GM06990 (cell line): ENCODE results near the gene ANKRD16.

Experiments
- DNase-seq: peaks from one replicate; pipeline ENCODE4 v3.0.0-alpha.2; 2011; ENCODE audit not compliant: insufficient read length; ENCODE audit errors: extremely low read depth
- H3K27me3 ChIP-seq: replicated peaks from 2 replicates; pipeline ENCODE4 v1.6.0; 2011; ENCODE audit warnings: low read length; ENCODE audit not compliant: control insufficient read depth, insufficient read depth
- H3K36me3 ChIP-seq: 2 replicates; pipeline ENCODE4 v1.5.1; 2011; ENCODE audit warnings: low read length; ENCODE audit not compliant: control insufficient read depth, insufficient read depth
- H3K4me3 ChIP-seq: replicated peaks from 2 replicates; pipeline ENCODE4 v1.5.1; 2011; ENCODE audit warnings: low read depth, mild to moderate bottlenecking, control low read depth, low read length
- TF ChIP-seq, protein P1 (sequence below): IDR thresholded peaks from 2 replicates; pipeline ENCODE4 v1.5.1; 2011; ENCODE audit warnings: low read length, control low read depth, mild to moderate bottlenecking, inconsistent platforms; ENCODE audit not compliant: insufficient read depth, poor library complexity, severe bottlenecking

The ANKRD16 gene

DNA sequence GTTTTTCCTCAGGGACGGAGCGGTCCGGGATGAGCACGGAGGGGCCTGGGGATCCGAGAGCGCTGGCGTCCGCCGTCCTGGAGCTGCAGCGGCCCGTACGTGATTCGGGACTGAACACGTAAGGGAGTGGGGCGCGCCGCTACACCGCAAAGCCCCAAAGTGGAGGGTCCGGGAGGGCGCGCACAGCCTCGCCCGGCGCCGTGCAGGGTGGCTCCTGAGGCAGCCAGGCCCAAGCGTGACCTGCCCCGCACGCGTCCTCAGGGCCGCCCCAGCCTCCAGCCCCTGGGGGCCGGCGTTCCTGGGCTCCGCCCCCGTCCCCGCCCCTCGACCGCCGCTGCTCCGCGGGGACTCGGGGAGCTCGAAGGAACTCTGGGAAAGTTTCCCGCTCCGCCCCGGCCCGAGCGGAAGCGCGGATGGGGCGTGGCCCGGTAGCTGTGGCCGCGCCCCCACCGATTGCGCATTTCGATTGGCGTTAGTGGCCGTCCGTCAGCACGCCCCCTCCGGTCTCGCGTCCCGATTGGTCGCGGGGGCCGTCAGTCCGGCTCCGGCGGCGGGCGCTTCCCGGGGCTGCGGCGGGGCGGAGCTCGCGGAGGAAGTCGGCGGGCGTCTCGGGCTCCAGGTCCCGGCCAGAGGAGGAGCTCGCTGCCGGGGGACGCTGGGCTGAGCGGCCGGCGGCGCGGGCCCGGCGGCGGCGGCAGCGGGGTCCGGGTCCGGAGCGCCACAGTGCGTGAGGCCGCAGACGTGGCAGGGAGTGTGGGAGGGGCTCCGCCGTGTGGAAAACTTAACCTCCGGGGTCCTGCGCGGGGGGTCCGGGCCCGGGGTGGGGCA, at the start of gene ANKRD16, which contains the start of gene FBH1:
Gene ANKRD16 (minus strand): TSS at position 270 of the 828 bp plus-strand sequence. CDS start 539 bp downstream, outside the sequence.
Gene FBH1 (plus strand): TSS at position 620 of the 828 bp plus-strand sequence. CDS start 103 bp downstream, at position 723.
- TF ChIP-seq, protein P1, sequence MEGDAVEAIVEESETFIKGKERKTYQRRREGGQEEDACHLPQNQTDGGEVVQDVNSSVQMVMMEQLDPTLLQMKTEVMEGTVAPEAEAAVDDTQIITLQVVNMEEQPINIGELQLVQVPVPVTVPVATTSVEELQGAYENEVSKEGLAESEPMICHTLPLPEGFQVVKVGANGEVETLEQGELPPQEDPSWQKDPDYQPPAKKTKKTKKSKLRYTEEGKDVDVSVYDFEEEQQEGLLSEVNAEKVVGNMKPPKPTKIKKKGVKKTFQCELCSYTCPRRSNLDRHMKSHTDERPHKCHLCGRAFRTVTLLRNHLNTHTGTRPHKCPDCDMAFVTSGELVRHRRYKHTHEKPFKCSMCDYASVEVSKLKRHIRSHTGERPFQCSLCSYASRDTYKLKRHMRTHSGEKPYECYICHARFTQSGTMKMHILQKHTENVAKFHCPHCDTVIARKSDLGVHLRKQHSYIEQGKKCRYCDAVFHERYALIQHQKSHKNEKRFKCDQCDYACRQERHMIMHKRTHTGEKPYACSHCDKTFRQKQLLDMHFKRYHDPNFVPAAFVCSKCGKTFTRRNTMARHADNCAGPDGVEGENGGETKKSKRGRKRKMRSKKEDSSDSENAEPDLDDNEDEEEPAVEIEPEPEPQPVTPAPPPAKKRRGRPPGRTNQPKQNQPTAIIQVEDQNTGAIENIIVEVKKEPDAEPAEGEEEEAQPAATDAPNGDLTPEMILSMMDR: no peak
- H3K27me3 ChIP-seq: no peaks in the 10 kb centered on the region
- DNase-seq: peak; percentile 100
- H3K36me3 ChIP-seq: peaks cover 5% of the 10 kb centered on the region
- peak within 1 kb of the TSS; percentile 82 for H3K4me3 ChIP-seq

DNA sequence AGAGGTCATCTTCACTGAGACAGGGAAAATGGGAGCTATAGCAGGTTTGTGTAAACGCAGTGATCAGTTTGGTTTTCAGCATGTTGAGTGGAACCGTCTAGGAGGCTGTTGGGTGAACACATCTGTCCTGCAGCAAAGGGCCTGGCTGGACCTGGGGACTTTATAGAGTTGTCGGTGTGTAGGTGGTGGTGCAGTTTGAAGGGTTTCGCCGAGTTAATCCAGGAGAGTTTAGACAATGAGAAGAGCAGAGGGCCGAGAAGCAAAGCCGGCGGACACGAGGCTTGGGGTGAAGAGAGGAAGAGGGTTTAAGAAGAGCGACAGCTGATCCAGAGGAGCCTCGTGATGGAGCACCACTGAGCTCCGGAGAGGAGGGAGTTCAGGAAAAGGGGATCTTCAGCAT, 48.6 kb upstream of the ANKRD16 start:
- TF ChIP-seq, protein P1: no peak
- Histone ChIP-seq H3K36me3 (peaks cover 22% of the 10 kb centered on the region), H3K4me3 (no peak overlapping the region), H3K27me3 (no peaks in the 10 kb centered on the region)
- no peak for DNase-seq

DNA sequence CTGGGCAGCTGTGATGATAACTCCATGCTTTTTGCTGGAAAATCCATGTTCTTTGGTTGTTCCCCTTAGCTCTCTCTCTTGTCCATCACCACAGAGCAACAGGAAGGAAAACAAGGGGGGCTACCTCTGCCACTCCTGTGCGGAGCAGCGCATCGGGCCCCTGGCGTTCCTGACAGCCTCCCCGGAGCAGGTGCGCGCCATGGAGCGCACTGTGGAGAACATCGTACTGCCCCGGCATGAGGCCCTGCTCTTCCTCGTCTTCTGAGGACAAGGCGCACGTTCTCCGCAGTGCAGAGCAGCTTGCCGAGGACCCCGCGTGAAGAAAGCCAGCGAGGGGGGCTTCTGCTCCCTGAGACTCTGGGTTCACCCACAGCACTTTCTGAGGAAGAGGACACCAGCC, 47.3 kb upstream of the ANKRD16 start:
- no peak overlapping the region for H3K4me3 ChIP-seq
- DNase-seq: no peak
- no peaks in the 10 kb centered on the region for H3K27me3 ChIP-seq
- TF ChIP-seq, protein P1: no peak
- peaks cover 24% of the 10 kb centered on the region for H3K36me3 ChIP-seq

DNA sequence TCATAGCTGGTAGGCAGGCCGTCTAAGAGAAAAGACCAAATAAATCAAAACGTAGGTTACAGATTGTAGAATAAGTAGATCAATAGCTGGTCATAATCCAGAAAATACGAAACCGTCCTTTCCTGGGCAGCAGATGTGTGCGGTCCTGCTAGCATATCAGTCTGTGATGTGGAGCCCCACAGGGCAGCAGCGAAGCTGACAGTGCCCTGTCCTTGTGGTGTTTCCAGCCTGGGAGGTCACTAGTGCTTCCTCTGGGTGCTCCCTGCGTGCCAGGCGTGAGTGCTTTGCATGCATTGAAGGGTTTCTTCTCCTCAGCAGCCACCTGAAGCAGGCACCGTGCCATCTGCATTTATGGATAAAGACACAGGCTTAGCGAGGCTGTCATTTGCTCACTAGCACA, 45.9 kb upstream of the ANKRD16 start:
- no peaks in the 10 kb centered on the region for H3K27me3 ChIP-seq
- TF ChIP-seq, protein P1: no peak
- DNase-seq: no peak
- peaks cover 25% of the 10 kb centered on the region for H3K36me3 ChIP-seq
- H3K4me3 ChIP-seq: no peak overlapping the region

DNA sequence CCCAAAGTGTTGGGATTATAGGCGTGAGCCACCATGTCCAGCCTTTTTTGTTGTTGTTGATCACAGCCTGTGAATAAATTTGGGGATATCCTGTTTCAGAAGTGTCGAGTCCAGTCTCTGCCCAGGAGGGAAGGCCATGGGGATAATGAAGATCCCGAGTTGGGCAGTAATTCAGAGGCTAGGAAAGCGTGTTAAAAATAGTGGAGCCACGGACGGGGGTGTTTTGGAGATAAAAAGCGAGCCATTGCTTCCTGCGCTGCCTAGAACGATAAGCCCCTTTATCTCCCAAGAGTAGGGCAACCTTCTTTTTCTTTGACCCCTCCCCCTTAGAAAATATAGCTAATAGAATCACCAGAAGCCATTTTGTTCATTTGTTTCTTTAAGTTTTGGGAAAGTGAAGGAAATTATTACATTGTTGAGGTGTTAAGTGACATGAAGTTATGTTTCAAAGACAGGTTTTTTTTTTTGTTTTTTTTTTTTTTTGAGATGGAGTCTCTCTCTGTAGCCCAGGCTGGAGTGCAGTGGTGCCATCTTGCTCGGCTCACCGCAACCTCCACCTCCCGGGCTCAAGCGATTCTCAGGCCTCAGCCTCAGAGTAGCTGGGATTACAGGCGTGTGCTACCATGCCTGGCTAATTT, 44.3 kb upstream of the ANKRD16 start:
- DNase-seq: no peak
- H3K27me3 ChIP-seq: no peaks in the 10 kb centered on the region
- peaks cover 30% of the 10 kb centered on the region for H3K36me3 ChIP-seq
- no peak overlapping the region for H3K4me3 ChIP-seq
- TF ChIP-seq, protein P1: no peak
